IMR-90 (cell line): ENCODE measurements around the gene SERPINA5. TPM values are rescaled to one million over a fixed set of nuclear protein-coding genes. Genes with fewer than 3 reads are reported as not detected.

Source experiments
- ATAC-seq: fragments of 200-7000 bp; cut with Tn5 transposase; 2 replicates; pipeline ENCODE4 v1.9.1; 2020; ENCODE audit warnings: low read depth, mild to moderate bottlenecking, moderate library complexity
- BruUV-seq: library from RNA; stranded (reverse); fragments of 400-500 nt; replicated peaks from 2 replicates; lab custom pipeline; 2021; lab: Mats Ljungman, UMichigan
- CTCF ChIA-PET: fragments of 300-600 bp; formaldehyde crosslinking; extraction: SDS; loops from one replicate; lab custom pipeline; 2021; ENCODE audit warnings: antibody characterized with exemption; lab: Yijun Ruan, JAX
- POLR2A ChIA-PET: fragments of 300-600 bp; sonication (Branson Sonifier 250); formaldehyde crosslinking; loops from one replicate; lab custom pipeline; 2022; ENCODE audit warnings: antibody characterized with exemption; ENCODE audit not compliant: unreplicated experiment; lab: Charles Lee
- DNase-seq: peaks from one replicate; pipeline ENCODE4 v3.0.0; 2013
- H2AFZ ChIP-seq: replicated peaks from 2 replicates; pipeline ENCODE3; 2013; ENCODE audit warnings: low read length, mild to moderate bottlenecking; ENCODE audit not compliant: poor library complexity
- H2AK5ac ChIP-seq: 2 replicates; pipeline ENCODE4 v1.6.1; 2013; ENCODE audit warnings: low read depth, low read length, inconsistent platforms
- H2AK9ac ChIP-seq: replicated peaks from 2 replicates; pipeline ENCODE3; 2013; ENCODE audit warnings: mild to moderate bottlenecking, low read depth, low read length, moderate library complexity; ENCODE audit not compliant: poor library complexity
- H2BK120ac ChIP-seq: 2 replicates; pipeline ENCODE4 v1.6.1; 2013; ENCODE audit warnings: low read depth, low read length, inconsistent platforms
- H2BK15ac ChIP-seq: 3 replicates; pipeline ENCODE4 v1.6.1; 2013; ENCODE audit warnings: low read depth, low read length, inconsistent platforms
- H2BK20ac ChIP-seq: 2 replicates; pipeline ENCODE4 v1.6.1; 2013; ENCODE audit warnings: low read depth, mild to moderate bottlenecking, inconsistent platforms, low read length, moderate library complexity
- H2BK5ac ChIP-seq: 2 replicates; pipeline ENCODE4 v1.6.1; 2013; ENCODE audit warnings: mild to moderate bottlenecking, low read depth, low read length, inconsistent platforms; ENCODE audit not compliant: poor library complexity, severe bottlenecking
- H3K14ac ChIP-seq: replicated peaks from 2 replicates; pipeline ENCODE4 v1.6.1; 2013; ENCODE audit warnings: low read depth, low read length, inconsistent platforms
- H3K18ac ChIP-seq: 2 replicates; pipeline ENCODE4 v1.6.1; 2013; ENCODE audit warnings: low read depth, low read length, control low read depth
- H3K23ac ChIP-seq: 2 replicates; pipeline ENCODE4 v1.6.1; 2013; ENCODE audit warnings: low read depth, low read length, inconsistent platforms
- H3K27ac ChIP-seq: 2 replicates; pipeline ENCODE4 v1.5.1; 2013; ENCODE audit warnings: mild to moderate bottlenecking, control low read depth, low read length; ENCODE audit not compliant: insufficient read depth
- H3K27me3 ChIP-seq: 2 replicates; pipeline ENCODE4 v1.6.1; 2013; ENCODE audit warnings: low read length; ENCODE audit not compliant: control insufficient read depth, insufficient read depth
- H3K36me3 ChIP-seq: 2 replicates; pipeline ENCODE4 v1.6.1; 2013; ENCODE audit warnings: low read length, mixed read lengths; ENCODE audit not compliant: control insufficient read depth, insufficient read depth
- H3K4ac ChIP-seq: 2 replicates; pipeline ENCODE4 v1.6.1; 2013; ENCODE audit warnings: low read depth, low read length, inconsistent platforms
- H3K4me1 ChIP-seq: 2 replicates; pipeline ENCODE4 v1.6.1; 2013; ENCODE audit warnings: low read length, mixed read lengths; ENCODE audit not compliant: control insufficient read depth, insufficient read depth
- H3K4me2 ChIP-seq: 2 replicates; pipeline ENCODE4 v1.6.1; 2013; ENCODE audit warnings: low read depth, mild to moderate bottlenecking, control low read depth, low read length, moderate library complexity
- H3K4me3 ChIP-seq: 2 replicates; pipeline ENCODE4 v1.5.1; 2013; ENCODE audit warnings: low read depth, mild to moderate bottlenecking, control low read depth, low read length, moderate library complexity; ENCODE audit not compliant: insufficient read depth
- H3K56ac ChIP-seq: 2 replicates; pipeline ENCODE4 v1.6.1; 2013; ENCODE audit warnings: low read length, inconsistent platforms; ENCODE audit not compliant: insufficient read depth; ENCODE audit errors: extremely low read depth
- H3K79me1 ChIP-seq, 2 experiments: 2 replicates each; pipeline ENCODE4 v1.6.1; 2013; ENCODE audit warnings: low read length in 2 of 2, inconsistent platforms in 1 of 2, low read depth in 1 of 2
- H3K9ac ChIP-seq: 2 replicates; pipeline ENCODE4 v1.6.1; 2013; ENCODE audit warnings: low read depth, low read length, control low read depth
- H3K9me1 ChIP-seq: 2 replicates; pipeline ENCODE4 v1.6.1; 2013; ENCODE audit warnings: low read length, inconsistent platforms; ENCODE audit not compliant: insufficient read depth
- H3K9me3 ChIP-seq: 2 replicates; pipeline ENCODE4 v1.6.1; 2013; ENCODE audit warnings: low read length; ENCODE audit not compliant: control insufficient read depth, insufficient read depth
- H4K20me1 ChIP-seq: 2 replicates; pipeline ENCODE4 v1.6.1; 2013; ENCODE audit warnings: low read length, inconsistent platforms; ENCODE audit not compliant: insufficient read depth
- H4K5ac ChIP-seq: 2 replicates; pipeline ENCODE4 v1.6.1; 2013; ENCODE audit warnings: mild to moderate bottlenecking, low read depth, low read length, control low read depth
- H4K8ac ChIP-seq, 2 experiments: 2 replicates each; pipeline ENCODE4 v1.6.1; 2013; ENCODE audit warnings: low read depth in 2 of 2, low read length in 2 of 2, control low read depth in 1 of 2, inconsistent platforms in 1 of 2
- H4K91ac ChIP-seq: 2 replicates; pipeline ENCODE4 v1.6.1; 2013; ENCODE audit warnings: low read depth, low read length, inconsistent platforms; ENCODE audit not compliant: insufficient read depth
- CEBPB ChIP-seq: IDR thresholded peaks from 2 replicates; pipeline ENCODE4 v1.6.1; 2012; ENCODE audit warnings: low read depth, low read length, improper control_type of control experiment
- CHD1 ChIP-seq: IDR thresholded peaks from 2 replicates; pipeline ENCODE4 v1.6.1; 2012; ENCODE audit warnings: low read depth, low read length, improper control_type of control experiment
- CTCF ChIP-seq: conservative IDR thresholded peaks from 2 replicates; pipeline ENCODE4 v1.5.1; 2012; ENCODE audit warnings: mild to moderate bottlenecking, low read depth, low read length, improper control_type of control experiment
- ELK1 ChIP-seq: fragments of 150-350 bp; IDR thresholded peaks from 2 replicates; pipeline ENCODE4 v1.6.1; 2016; ENCODE audit warnings: low read depth, mild to moderate bottlenecking, low read length, moderate library complexity, borderline replicate concordance
- FOS ChIP-seq: fragments of 150-350 bp; IDR thresholded peaks from 2 replicates; pipeline ENCODE4 v1.6.1; 2016; ENCODE audit warnings: low read depth, low read length
- MAZ ChIP-seq: IDR thresholded peaks from 2 replicates; pipeline ENCODE4 v1.6.1; 2012; ENCODE audit warnings: low read depth, mild to moderate bottlenecking, low read length, improper control_type of control experiment, moderate library complexity, borderline replicate concordance
- MXI1 ChIP-seq: IDR thresholded peaks from 2 replicates; pipeline ENCODE4 v1.6.1; 2012; ENCODE audit warnings: low read depth, mild to moderate bottlenecking, low read length, moderate library complexity, borderline replicate concordance
- NFE2L2 ChIP-seq: fragments of 150-350 bp; IDR thresholded peaks from 2 replicates; pipeline ENCODE4 v1.6.1; 2016; ENCODE audit warnings: low read depth, mild to moderate bottlenecking, low read length
- RCOR1 ChIP-seq: IDR thresholded peaks from 2 replicates; pipeline ENCODE4 v1.6.1; 2012; ENCODE audit warnings: mild to moderate bottlenecking, low read length, improper control_type of control experiment; ENCODE audit not compliant: insufficient replicate concordance
- RFX5 ChIP-seq: IDR thresholded peaks from 2 replicates; pipeline ENCODE4 v1.8.0; 2012; ENCODE audit warnings: low read depth, mild to moderate bottlenecking, low read length, moderate library complexity
- SMC3 ChIP-seq: fragments of 150-350 bp; IDR thresholded peaks from 2 replicates; pipeline ENCODE4 v1.6.1; 2016; ENCODE audit warnings: low read depth, mild to moderate bottlenecking, antibody characterized with exemption, low read length, moderate library complexity
- USF2 ChIP-seq: fragments of 150-350 bp; IDR thresholded peaks from 2 replicates; pipeline ENCODE4 v1.6.1; 2017; ENCODE audit warnings: mild to moderate bottlenecking, antibody characterized with exemption, low read length, low read depth
- WGBS, 2 experiments: methylation state at CpG; one replicate each; pipeline versions ENCODE4 v1.1.5 to v1.1.7; 2013; ENCODE audit warnings: missing lambda C conversion rate in 2 of 2; ENCODE audit not compliant: insufficient read length in 1 of 2; ENCODE audit errors: extremely low coverage in 2 of 2; 5-methylcytosine and 5-hydroxymethylcytosine counted together
- dilution Hi-C: fragments of 300-500 bp; cut with HindIII; formaldehyde crosslinking; loops from one replicate; pipeline ENCODE4 v1.14.3; 2018; ENCODE audit warnings: low sequenced_read_pairs; ENCODE audit not compliant: unreplicated experiment
- in situ Hi-C: fragments of 300-500 bp; cut with MboI; formaldehyde crosslinking; loops from 3 replicates; pipeline ENCODE4 v1.14.3; 2019; ENCODE audit warnings: low sequenced_read_pairs, inconsistent platforms, mixed read lengths
- intact Hi-C: fragments of 100-400 bp; cut with micrococcal nuclease; formaldehyde crosslinking; loops from 2 replicates; pipeline ENCODE4 v1.10.0; 2022
- polyA plus RNA-seq, 3 experiments: library from polyadenylated mRNA; depleted of rRNA; stranded (reverse); fragments of >200 nt; gene quantifications; 2 replicates each; pipeline ENCODE4 v1.2.3, GENCODE V29; 2012; ENCODE audit warnings: low replicate concordance in 1 of 3
- total RNA-seq: library from RNA; depleted of rRNA; stranded (reverse); fragments of >200 nt; gene quantifications from 2 replicates; pipeline ENCODE4 v1.2.3, GENCODE V29; 2012

Gene SERPINA5
- total and polyA plus RNA-seq, 2 of the 4 experiments (the other 2 are of a cell fraction): not detected

GRCh38 chr14:94640721-94641631 lies 59.8 kb downstream of the SERPINA5 start:
- Histone ChIP-seq H3K56ac (no peak overlapping the region), H2AFZ (no peak overlapping the region), H3K18ac (no peak overlapping the region), H4K8ac (no peak overlapping the region), H2AK5ac (no peak overlapping the region), H4K20me1 (no peaks in the 10 kb centered on the region), H3K14ac (no peak overlapping the region), H3K4me1 (no peaks in the 10 kb centered on the region), H2BK20ac (no peak overlapping the region), H3K4ac (no peak overlapping the region), H4K5ac (no peak overlapping the region), H4K91ac (no peak overlapping the region), H3K4me3 (no peak overlapping the region), H2BK15ac (no peak overlapping the region), H2AK9ac (peak overlapping the region; percentile 48), H3K79me1 (no peaks in the 10 kb centered on the region), H2BK120ac (no peak overlapping the region), H3K9me3 (no peaks in the 10 kb centered on the region; the same call in 1 of the 2 replicates), H3K4me2 (no peak overlapping the region), H3K27me3 (no peaks in the 10 kb centered on the region), H2BK5ac (no peak overlapping the region), H3K23ac (no peak overlapping the region), H3K9me1 (no peaks in the 10 kb centered on the region), H3K27ac (no peak overlapping the region), H3K9ac (no peak overlapping the region), H3K36me3 (no peaks in the 10 kb centered on the region)
- WGBS, 2 experiments: 76% methylated on average over 4 of the region's 10 CpGs; no CpG with 5 or more reads in 1 of the 2 experiments
- ChIA-PET CTCF (no interaction called here), POLR2A (no interaction called here)
- no peak for ATAC-seq
- in situ Hi-C loops: no loop called here
- no TSS peak for BruUV-seq
- no peak for DNase-seq
- intact Hi-C loops: no loop called here
- TF ChIP-seq CTCF (no peak), RCOR1 (no peak), CEBPB (no peak), FOS (no peak), NFE2L2 (no peak), ELK1 (no peak), RFX5 (no peak), CHD1 (no peak), USF2 (no peak), MAZ (no peak), MXI1 (no peak), SMC3 (no peak)
- dilution Hi-C loops: no loop called here
